NAMALWA (cell line): ENCODE results near the gene B3GALT4.

Experiments used
- DNase-seq: peaks from one replicate; pipeline ENCODE4 v3.0.0-alpha.2; 2015; ENCODE audit warnings: low spot score

Gene B3GALT4

GRCh38 chr6:33292996-33293682 is 16.2 kb downstream of the B3GALT4 start:
- no peak for DNase-seq

GRCh38 chr6:33294086-33294823 is 17.3 kb downstream of the B3GALT4 start:
- DNase-seq = no peak

DNA sequence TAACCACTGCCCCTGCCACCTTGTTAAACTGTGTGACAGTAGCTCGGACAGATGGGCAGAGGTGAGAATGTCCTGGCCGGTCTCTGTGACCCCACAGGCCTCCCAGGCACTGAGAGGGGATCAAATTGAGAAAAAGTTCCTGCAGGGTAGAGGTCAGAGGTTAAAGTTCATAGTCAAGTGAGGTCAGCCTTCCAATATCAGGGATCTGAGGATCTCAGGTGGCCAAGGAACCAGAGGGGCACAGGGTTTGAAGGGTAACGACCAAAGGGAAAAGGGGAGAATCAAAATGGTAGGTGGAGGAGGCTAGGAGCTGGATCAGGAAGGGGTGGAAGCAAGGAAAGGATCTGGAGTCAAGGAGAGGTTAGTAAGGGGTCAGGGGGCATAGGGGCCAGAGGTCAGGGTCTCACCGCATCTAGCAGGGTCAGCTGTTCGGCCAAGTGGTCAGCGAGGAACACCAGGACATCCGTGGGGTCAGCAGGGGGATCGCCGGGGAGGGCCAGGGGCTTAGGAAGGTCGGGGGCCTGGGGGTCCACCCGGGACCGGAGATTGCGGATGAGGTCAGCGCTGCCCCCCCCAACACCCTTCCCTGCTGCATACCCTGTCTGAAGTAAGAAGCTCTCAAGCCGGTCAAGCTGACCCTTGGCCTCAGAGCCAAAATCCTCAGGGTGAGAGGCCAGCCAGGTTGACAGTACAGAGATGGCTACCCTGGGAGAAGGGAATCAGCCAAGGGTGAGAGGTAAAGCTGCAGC is 18.9 kb downstream of the B3GALT4 start:
- DNase-seq = no peak

GRCh38 chr6:33296797-33297405 is 20.0 kb downstream of the B3GALT4 start:
- DNase-seq = no peak

- DNase-seq = peak; percentile 48
Observed at GRCh38 chr6:33297406-33297955, 20.6 kb downstream of the B3GALT4 start.

DNA sequence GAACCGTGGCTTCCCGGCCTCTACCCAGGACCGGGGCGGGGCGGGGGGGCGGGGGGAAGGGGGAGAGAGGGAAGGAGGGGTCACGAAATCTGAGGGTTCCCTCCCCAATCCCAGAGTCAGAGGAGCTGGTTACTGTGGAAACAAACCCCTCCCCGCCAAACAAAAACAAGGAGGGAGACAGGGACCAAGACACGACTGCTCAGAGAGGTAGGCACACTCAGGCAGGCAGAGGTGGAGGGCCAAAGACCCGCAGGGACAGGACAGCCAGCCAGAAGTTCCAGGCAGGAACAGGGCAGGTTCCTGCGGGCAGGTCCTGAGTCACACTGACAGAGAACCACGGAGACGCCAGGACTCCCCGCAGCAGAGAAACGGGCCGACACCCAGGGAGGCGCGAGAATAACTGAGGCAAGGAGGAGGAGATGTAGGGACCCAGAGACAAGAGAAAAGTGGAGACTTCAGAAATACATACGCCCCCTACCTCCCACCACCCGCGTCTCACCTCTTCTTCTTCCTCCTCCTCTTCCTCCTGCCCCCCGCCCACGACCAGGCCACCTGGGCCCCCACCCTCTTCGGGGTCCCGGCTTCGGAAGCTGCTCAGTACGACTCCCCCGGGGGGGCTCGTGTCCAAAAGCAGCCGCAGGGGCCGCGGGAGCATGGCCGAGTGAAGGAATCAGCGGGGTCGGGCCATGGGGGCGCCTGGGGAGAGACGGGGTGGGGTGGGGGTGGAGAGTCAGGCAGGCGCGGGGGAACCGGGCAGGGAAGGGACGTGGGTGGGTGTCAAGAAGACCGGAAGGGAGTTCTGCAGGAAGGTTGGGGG is 21.2 kb downstream of the B3GALT4 start:
- peak; percentile 87 for DNase-seq

GRCh38 chr6:33298773-33299236 is 21.9 kb downstream of the B3GALT4 start, which contains the start of gene RGL2:
Gene RGL2, minus strand, starts transcription at chr6:33298942. Its CDS starts 332 bp downstream, at chr6:33298610.
- no peak for DNase-seq

GRCh38 chr6:33299237-33299944 is 22.5 kb downstream of the B3GALT4 start:
- peak; percentile 96 for DNase-seq

DNA sequence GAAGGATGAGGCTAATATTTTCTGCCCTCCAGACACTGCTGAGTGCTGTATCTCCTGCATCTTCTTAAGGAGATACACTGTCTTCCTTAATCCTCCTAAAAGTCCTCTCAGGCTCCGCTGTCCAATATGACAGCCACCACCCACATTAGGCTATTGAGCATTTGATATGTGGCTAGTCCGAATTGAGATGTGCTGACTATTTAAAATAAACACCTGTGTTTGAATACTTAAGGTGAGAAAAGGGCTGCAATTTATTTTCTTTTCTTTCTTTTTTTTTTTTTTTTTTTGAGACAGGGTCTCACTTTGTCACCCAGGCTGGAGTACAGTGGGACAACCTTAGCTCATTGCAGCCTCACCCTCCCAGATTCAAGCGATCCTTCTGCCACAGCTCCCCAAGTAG is 25.0 kb downstream of the B3GALT4 start:
- no peak for DNase-seq

DNA sequence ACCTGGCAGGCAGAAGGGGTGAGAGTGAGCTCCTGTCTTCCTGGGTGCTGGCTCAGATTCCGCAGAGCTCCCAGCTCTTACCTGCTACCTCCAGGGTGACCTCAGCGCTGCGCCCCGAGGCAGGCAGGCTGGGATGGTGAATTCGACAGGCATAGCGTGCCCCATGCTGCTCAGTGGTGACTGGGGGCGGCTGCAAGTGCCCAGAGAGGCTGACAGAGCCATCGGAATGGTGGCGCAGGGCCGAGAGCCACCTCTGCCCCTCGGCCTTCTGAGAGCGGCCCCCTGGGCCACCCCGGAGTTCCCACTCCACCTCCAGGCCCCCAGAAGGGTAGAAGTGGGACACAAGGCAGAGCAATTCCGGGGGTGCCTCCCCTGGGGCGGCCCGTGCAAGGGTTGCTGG is 27.3 kb downstream of the B3GALT4 start:
- DNase-seq = no peak

DNA sequence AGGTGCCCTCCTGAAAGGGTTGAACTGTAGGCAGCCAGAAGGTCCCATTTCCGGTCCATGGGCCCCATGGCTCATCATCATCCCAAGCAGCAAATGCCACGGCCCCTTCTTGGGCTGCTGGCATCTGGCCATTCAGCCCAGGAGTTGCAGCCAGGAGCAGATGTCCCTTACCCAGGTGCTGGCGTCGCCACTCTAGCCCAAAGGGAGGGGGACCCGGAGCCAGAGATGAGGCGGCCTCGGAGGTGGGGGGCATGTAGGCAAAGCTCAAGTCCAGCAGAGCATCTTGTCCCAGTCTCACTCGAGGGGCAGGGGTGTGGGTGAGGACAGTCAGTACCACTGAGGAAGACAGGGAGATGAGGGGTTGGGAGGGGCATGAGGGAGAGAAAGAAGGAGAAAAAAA is 28.1 kb downstream of the B3GALT4 start:
- no peak for DNase-seq

DNA sequence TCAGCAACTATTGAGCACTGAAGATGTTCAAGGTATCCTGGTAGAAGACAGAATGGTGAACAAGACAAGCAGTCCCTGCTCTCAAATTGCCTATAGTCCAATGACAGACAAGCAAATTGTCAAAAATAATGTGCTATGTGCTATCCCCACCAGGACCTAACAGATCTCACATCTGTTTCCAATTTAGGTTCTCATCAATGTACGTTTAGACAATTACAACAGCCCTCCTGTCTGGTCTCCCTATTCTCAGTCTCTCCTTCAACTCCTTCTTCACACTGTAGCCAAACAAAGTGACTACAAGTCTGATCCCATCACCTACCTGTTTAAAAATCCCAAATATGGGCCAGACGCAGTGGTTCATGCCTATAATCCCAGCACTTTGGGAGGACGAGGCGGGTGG is 29.4 kb downstream of the B3GALT4 start:
- no peak for DNase-seq

DNA sequence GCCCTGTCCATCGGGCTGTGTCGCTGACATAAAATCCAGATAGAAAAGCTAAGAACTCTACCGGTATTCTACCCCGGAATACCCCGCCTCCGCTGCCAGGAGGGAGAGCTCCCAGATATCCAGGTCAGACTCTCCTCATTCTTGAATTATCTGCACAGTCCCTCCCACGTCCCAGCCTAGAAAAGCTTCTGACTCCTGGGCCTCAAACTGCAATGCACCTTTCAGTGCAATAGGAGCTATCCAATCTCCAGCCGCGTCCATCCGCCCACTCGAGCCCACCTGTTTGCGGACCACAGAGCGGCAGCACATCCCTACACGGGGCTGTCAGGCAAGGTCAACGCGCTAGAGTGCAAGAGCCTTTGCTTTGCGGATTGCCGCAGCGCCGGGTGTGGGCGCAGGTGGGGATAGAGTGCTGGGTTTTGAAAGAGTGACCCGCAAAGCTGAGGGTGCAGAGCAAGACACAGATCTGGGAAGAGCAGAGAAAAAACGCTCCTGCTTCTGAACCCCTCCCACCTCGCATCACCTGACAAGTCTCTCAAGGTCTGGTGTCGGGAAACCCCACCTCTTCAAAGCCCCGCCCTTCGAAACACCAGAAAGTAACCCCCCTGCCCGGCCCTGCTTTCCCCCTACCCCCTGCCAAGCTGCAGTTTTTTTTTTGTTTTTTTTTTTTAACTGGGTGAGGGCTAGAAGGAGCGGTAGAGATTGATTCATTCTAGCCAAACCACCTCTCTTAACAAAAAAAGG is 35.6 kb downstream of the B3GALT4 start:
- DNase-seq = peak; percentile 86

DNA sequence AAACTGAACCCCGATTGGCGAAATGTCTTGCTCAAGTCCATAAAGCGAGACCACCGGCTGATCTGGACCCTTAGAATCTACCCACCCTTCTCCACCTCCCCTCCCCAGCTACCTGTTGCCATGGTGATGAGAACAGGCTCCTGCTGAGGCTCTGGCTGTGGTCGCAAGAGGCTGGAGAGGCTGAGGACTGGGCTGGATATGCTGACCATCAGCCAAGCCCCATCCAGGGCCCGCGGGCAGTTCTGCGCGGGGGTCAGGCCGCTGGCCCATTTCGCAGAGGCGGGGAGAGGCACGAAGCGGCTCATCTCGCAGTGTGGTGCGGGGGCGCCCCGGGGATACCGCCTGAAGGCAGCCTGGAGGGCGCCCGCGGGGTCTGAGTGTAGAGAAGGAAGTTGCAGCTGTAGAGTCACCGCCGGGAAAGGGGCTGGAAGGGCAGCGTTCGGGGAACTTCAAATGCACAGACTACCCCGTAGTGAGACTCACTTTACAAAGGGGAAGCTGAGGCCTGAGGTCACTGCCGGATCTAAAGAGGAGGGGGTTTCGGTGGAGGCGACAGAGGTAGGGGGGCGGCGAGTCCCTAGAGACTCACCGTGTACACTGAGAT is 36.3 kb downstream of the B3GALT4 start:
- DNase-seq = peak; percentile 68

DNA sequence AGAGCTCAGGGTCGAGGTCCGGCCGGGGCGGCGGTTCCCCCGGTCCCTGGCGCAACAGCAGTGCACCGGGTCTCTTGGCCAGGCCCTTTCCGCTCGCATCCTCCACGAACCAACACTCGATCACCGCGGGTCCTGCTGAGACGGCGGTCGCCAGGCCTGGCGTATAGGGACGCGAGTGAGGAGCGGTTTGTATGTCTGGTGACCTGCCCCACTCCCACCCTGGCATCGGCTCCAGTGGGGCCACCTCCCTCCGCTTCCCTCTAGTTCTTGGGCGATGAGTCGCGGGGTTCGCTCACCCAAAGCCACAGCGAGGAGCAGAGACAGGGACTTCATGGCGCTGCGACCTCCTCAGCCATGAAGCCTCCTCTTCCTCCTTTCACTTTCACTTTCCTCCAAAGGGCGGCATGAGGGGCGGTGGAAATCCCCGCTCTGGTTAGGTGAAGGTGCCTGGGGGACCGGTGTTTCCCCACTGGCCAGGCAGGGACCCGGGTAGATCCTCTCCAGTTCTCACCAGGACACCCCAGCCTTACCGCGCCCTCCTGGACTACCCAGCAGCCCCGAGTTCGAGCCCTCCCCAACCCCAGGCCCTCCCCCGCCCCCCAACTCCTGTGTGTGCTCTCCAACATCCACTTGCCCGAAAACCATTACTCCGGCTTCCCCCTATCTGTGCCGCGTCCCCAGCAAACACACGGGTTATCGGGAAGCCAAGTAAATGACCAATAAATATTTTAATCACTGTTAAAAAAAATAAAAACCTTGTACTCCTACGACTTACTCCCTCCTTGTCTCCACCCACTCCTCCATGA is 37.0 kb downstream of the B3GALT4 start, which contains the start of gene TAPBP:
Gene TAPBP (minus strand): TSS at position 370 of the 806 bp plus-strand sequence. CDS start 37 bp downstream, at position 333.
- DNase-seq = peak; percentile 95

DNA sequence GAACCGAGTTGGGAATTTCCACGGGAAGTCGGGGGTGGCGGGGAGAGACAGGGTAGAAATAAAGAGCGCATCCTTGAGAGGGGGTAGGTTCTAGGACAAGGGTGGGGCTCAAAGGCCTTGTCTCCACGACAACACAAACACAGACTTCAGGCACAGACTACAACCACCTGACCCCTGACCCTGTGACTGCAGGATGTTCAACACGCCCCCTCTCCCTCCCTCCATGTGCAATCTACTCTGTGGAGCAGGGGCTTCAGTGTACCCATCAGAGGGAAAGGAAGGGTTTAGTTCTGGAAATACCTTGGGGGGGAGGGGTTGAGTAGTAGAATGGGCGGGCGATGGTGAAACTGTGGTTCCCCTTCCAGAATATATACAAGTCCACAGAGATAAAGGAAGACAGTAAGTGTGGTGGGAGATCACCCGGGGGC is 37.6 kb downstream of the B3GALT4 start:
- peak; percentile 85 for DNase-seq

GRCh38 chr6:33314943-33315792 is 38.2 kb downstream of the B3GALT4 start:
- peak; percentile 36 for DNase-seq
